ENCODE measurements around the gene APBA1.

APBA1 gene

DNA sequence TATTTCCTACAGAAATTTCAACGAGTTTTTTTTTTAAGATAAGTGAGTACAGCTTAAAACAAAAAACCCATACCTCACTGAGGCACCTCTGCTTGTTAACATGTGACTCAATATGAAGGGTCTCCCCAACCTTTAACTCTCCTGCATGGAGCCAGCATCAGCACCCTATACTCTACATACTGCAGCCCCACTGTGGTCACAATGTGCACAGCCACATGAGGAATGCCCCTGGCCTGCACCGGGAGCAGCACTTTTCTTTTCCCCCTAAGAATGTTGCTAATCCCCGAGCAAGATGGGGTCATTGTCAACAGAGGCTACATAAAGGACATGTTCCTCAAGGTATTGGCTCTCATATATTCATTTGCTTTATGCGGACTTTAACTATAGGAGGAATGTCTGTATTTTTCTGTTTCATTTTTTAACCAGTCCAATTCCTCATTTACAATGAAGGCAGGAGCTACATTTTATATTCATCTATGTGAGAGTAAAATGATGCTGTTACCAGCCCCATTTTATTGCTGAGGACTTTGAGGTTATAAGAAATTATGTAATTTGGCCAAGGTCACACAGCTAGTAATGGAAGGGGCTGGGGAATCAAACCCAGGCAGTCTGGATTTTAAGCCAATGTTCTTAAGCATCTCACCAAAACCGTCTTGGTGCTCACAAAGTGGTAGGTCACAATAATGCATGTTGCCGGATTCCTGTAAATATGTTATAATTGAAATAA is 93.0 kb downstream of the APBA1 start:
- no peak for DNase-seq (ENCODE audit: low spot score)

DNA sequence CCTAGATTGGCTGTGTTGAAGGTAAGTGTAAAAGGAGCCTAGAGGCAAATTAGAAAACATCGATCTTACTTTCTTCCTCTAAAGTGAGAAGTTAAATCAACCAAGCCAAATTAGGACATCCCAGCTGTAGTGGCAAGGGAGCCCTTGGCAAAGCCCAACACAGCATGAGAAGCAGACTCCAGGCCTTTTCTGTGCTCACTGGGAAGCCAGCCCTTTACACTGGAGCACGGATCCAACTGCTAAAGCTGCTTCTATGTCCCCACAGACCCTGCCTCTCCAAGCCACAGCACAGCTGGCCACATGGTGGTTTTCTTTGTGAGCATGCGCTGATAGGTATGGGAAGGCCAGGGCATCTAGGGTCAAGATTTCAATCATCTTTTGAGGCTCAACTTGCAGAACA is 94.1 kb downstream of the APBA1 start:
- DNase-seq (ENCODE audit: low spot score): no peak

GRCh38 chr9:69577123-69577522 is 95.0 kb downstream of the APBA1 start:
- no peak for DNase-seq (ENCODE audit: low spot score)

GRCh38 chr9:69574057-69574456 is 98.1 kb downstream of the APBA1 start:
- no peak for DNase-seq (ENCODE audit: low spot score)

- no peak for DNase-seq (ENCODE audit: low spot score)
These were observed 98.5 kb downstream of the APBA1 start for GRCh38 chr9:69573651-69574050.

DNA sequence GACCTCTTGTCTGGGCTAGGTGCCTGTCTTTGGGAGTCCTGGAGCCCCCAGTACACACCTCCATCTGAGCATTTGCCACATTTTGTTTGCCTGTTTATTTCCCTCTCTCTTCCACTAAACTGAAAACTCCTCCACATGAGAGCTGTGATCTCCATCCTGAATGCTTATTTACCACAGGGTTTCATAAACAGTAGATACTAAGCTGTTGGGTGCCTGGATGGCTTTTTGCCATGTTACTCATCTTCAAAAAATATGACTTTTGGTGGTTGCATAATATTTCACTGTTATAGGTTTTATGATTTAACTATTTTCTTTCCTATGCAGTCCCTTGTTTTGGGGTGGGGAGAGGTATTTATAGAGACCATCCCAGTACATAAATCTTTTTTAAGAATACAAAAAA is 99.6 kb downstream of the APBA1 start:
- DNase-seq (ENCODE audit: low spot score): no peak

DNA sequence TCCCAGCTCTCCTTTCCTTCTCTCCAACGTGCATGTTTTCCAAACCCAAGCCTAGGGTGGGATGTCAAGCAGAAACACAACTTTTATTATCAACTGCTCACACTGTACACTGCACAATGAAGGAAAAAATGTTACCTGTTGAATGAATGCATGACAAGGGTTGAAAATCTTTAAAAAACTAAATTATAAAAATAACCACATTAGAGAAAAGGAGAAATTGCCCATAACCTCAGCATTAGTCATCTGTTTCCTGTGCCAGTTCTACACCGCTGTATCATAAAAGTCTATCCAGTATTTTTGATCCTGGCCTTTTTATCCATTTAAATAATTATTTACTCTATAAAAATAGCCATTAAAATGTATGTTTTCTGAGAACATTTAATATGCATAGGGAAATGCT is 101.1 kb downstream of the APBA1 start:
- no peak for DNase-seq (ENCODE audit: low spot score)

- no peak for DNase-seq (ENCODE audit: low spot score)
These were observed 102.3 kb downstream of the APBA1 start for GRCh38 chr9:69569738-69570451.

GRCh38 chr9:69564557-69564956 is 107.6 kb downstream of the APBA1 start:
- DNase-seq (ENCODE audit: low spot score): no peak

GRCh38 chr9:69559126-69559525 is 113.0 kb downstream of the APBA1 start:
- no peak for DNase-seq (ENCODE audit: low spot score)

DNA sequence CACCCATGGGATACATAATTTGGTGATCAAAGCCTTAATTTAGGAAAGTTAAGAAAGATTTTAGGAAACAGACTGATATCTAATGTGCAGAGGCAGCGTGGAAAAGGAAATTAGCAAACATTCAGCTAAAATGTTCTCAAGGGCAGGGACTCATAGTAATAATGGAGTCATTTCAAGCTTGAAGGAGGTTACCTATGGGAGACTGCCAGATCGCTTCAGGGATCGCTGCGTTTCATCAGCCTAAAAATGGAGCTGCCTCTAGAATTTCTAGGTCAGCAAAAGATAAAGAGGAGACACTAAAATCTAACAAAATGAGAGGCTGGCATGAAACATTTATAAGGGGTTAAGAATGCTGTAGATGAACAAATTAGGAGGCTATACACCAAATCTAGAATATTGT is 115.5 kb downstream of the APBA1 start:
- no peak for DNase-seq (ENCODE audit: low spot score)

DNA sequence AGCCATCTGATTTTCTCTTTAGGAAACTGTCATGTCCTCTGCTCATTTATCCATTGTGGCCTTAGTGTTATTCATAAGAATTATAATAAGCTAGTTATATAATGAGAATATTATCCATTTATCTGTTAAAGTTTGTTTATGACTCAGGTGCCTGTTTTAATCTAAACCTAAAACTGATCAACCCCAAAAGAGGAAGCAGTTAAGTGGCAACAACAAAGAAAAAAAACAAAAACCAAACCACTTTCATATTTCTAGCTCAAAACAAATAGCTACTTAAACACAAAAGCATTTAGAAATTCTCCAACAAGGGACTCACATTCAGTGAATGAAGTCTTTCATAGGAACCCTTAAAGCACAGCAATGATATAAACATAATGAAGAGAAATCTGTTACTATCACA is 116.4 kb downstream of the APBA1 start:
- DNase-seq (ENCODE audit: low spot score): no peak

DNA sequence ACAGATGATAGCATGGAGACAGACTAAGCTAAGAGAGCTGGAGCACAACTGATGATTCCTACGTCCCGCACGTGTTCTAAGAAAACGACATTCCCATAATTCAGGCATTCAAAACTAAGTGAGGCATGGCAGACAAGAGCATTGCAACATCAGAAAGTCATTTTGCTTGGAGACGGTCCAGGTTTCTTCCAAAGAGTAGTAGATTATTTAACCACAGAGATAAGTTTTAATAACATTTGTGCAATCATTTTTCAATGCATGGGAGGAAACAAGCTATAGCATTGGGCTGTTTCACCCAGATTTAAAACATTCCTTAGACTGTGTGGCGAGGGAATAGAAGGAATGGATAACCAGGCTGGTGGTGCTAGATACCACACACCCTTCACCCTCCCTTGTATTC is 117.2 kb downstream of the APBA1 start:
- DNase-seq (ENCODE audit: low spot score): no peak

- peak; percentile 42 for DNase-seq (ENCODE audit: low spot score)
These were observed 122.6 kb downstream of the APBA1 start for GRCh38 chr9:69549310-69550202.

- no peak for DNase-seq (ENCODE audit: low spot score)
These were observed 123.5 kb downstream of the APBA1 start for GRCh38 chr9:69548681-69549080.

DNA sequence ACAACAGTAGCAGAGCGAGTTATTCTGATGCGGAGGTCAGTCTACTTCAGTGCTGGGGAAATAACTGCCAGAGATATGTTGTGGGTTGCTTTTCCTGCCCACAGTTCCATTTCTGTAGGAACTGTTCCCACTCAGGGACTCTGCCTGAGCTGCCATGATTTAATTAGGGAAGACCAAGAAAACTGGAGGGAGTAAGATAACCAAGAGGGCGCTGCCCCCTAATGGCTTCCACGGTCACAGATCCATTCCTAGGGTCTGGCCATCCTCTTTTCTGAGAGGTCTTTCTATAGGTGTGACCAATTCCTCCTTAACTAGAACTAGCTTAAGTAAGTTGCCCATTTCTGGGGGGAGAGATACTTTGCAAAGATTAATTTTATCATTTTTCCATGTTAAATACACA is 125.9 kb downstream of the APBA1 start:
- DNase-seq (ENCODE audit: low spot score): peak; percentile 18

DNA sequence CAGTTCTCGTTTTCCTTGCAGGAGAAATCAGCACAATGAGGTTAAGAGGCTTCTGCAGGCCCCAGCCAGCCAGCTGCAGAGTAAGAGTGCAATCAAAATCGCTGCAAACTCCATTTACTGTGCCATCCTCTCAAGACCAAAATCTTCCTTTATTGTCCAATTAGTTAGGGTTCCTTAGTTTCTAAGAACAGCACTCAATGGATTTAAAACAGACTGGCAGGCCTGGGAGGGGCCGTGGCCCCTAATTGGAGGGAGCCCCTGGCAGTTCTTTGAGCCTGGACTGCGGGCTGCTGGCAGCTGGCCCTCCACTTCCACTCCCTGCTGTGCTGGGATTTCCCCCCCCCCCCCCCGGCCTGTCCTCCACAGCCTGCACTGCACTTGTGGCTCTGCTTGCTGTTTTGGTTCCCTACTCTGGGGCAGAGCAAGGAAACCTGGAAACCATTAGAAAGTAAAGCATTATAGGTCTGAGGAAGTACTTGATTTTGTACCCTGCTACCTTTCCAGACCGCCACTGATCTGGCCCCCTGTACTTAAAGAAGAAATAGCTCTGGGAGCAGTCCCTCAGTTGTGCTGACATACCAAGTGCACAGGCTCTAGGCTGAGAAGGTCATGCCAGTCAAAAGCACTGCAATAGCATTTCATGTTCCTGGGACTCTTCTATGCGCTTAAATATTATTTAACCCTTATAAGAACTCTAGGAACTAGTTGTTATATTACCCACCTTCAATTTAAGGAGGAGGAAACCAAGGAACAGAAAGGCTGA is 129.0 kb downstream of the APBA1 start:
- DNase-seq (ENCODE audit: low spot score): no peak

- DNase-seq (ENCODE audit: low spot score): no peak
These were observed 130.1 kb downstream of the APBA1 start for GRCh38 chr9:69542058-69542457.

GRCh38 chr9:69535911-69536310 is 136.3 kb downstream of the APBA1 start:
- no peak for DNase-seq (ENCODE audit: low spot score)

GRCh38 chr9:69535286-69535832 is 136.8 kb downstream of the APBA1 start:
- no peak for DNase-seq (ENCODE audit: low spot score)

DNA sequence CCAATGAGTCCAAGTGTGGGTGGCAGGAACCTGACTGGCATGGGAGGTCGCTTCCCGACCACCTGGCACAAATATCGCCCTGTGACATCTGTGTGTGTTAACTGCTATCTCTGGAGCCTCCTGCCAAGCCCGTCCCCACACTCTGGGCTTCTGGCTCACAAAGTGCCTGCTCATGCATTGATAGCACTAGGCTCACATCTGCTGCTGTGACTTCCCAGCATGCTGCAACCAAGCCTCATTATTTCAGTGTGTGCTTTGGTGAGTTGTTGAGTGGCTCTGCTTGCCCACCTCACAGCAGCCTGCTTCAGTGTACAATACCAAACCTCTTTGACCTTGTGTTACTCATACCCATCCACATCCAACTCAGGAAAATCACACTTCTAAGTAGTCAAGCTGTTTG is 139.8 kb downstream of the APBA1 start:
- no peak for DNase-seq (ENCODE audit: low spot score)

DNA sequence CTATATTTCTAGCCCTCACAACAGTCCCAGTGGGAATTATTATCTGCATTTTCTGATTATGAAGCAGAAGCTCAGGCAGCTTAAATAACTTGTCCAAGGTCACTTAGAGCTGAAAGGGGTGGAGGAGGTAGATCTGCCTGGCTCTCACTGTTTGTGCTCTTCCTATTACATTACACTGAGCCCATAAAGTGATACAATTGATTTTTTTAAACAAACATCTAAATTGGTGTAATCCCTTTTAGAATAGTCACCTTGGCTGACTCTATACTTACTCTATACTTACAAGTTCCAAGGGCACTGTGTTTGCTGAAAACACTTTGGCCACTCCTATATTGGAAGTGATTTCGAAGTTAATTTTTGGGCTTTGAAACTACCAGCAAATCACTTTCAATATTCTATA is 144.7 kb downstream of the APBA1 start:
- peak; percentile 42 for DNase-seq (ENCODE audit: low spot score)
